ENCODE results near the gene ALDH5A1. TPM values are rescaled to one million over a fixed set of nuclear protein-coding genes. Genes with fewer than 3 reads are reported as not detected.

Gene ALDH5A1
- polyA plus RNA-seq, 1 experiment, result 0.64 TPM

DNA sequence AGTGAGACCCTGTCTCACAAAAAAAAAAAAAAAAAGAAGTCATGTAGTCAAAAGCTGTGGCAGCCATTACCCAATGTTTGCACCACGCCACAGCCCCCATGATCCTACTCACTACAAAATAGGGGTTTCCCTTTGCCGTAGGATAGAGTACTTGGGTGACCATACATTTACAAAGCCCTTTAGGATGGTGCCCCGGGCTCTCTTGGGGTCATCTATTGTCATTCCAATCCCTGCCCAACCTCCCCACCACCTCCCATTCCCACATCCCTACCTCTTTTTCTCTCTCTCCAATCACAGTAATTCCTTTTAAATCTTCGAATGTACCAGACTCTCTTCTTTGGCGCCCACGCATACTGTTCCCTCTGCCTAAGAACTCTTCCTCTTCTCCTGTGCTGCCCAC is 76.6 kb downstream of the ALDH5A1 start:
- Histone ChIP-seq H3K4me3 (ENCODE audit: low read depth, low read length) (no peak overlapping the region), H3K36me3 (ENCODE audit: control insufficient read depth, insufficient read depth, low read length) (no peaks in the 10 kb centered on the region), H3K27me3 (ENCODE audit: control insufficient read depth, insufficient read depth, low read length) (no peaks in the 10 kb centered on the region; the same call in none of the 2 replicates)
- CTCF ChIA-PET, result interaction anchor here (0.9 to 4.6 kb wide), 2 partner anchors 10 to 169 kb away, joined by 3 to 46 read pairs; partner anchors contain the start of gene MRS2
- TF ChIP-seq, protein P1, sequence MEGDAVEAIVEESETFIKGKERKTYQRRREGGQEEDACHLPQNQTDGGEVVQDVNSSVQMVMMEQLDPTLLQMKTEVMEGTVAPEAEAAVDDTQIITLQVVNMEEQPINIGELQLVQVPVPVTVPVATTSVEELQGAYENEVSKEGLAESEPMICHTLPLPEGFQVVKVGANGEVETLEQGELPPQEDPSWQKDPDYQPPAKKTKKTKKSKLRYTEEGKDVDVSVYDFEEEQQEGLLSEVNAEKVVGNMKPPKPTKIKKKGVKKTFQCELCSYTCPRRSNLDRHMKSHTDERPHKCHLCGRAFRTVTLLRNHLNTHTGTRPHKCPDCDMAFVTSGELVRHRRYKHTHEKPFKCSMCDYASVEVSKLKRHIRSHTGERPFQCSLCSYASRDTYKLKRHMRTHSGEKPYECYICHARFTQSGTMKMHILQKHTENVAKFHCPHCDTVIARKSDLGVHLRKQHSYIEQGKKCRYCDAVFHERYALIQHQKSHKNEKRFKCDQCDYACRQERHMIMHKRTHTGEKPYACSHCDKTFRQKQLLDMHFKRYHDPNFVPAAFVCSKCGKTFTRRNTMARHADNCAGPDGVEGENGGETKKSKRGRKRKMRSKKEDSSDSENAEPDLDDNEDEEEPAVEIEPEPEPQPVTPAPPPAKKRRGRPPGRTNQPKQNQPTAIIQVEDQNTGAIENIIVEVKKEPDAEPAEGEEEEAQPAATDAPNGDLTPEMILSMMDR (IDR thresholded peaks at IDR 0.05; ENCODE audit: insufficient read depth, low read depth, low read length), result no peak
- no peak for DNase-seq (ENCODE audit: low read depth)
- POLR2A ChIA-PET, result no interaction called here

DNA sequence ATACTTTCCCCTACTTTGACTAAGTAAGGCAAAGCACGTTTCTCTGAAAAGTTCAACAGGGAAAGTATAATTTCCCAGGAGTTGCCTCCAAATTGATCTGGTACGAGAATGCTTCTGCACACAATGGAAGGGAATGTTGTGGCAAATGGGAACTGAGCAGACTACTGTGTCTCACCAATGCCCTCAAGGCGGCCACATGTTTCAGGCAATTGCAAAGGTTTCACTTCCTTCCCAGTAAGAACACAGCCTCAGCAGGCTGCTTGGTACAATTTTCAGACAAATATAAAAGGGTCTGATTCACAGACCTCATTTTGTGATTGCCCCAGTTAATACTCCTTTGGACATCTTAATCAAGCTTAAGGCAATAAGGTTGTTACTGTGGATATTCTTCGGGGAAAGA is 80.0 kb downstream of the ALDH5A1 start:
- no peak for DNase-seq (ENCODE audit: low read depth)
- no peaks in the 10 kb centered on the region for H3K36me3 ChIP-seq (ENCODE audit: control insufficient read depth, insufficient read depth, low read length)
- no peak overlapping the region for H3K4me3 ChIP-seq (ENCODE audit: low read depth, low read length)
- ChIA-PET POLR2A (no interaction called here), CTCF (interaction anchor here (0.7 kb wide), 1 partner anchor 16 kb away, joined by 3 read pairs; no protein-coding TSS in a partner anchor)
- TF ChIP-seq, protein P1 (IDR thresholded peaks at IDR 0.05; ENCODE audit: insufficient read depth, low read depth, low read length), result no peak
- no peaks in the 10 kb centered on the region; the same call in 1 of the 2 replicates for H3K27me3 ChIP-seq (ENCODE audit: control insufficient read depth, insufficient read depth, low read length)

DNA sequence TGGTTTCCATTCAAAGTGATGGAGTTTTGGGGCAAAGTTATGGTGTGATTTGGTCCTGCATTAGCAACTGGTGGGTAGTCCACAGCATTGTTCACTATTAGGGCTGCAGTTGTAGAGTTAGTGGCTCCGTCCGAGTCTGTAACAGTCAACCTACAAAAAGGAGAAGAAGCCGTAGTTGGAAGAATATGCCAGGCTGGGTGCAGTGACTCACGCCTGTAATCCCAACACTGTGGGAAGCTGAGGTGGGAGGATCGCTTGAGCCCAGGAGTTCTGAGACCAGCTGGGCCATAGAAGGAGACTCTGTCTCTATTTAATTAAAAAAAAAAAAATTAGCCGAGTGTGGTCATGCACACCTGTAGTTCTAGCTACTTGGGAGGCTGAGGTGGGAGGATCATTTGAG is 81.7 kb downstream of the ALDH5A1 start:
- CTCF ChIA-PET, result interaction anchor here (1.2 kb wide), 1 partner anchor 10 kb away, joined by 5 read pairs; no protein-coding TSS in a partner anchor
- TF ChIP-seq, protein P1 (IDR thresholded peaks at IDR 0.05; ENCODE audit: insufficient read depth, low read depth, low read length), result no peak
- DNase-seq (ENCODE audit: low read depth), result no peak
- Histone ChIP-seq H3K36me3 (ENCODE audit: control insufficient read depth, insufficient read depth, low read length) (no peaks in the 10 kb centered on the region), H3K27me3 (ENCODE audit: control insufficient read depth, insufficient read depth, low read length) (no peaks in the 10 kb centered on the region), H3K4me3 (ENCODE audit: low read depth, low read length) (no peak overlapping the region)
- POLR2A ChIA-PET, result no interaction called here

DNA sequence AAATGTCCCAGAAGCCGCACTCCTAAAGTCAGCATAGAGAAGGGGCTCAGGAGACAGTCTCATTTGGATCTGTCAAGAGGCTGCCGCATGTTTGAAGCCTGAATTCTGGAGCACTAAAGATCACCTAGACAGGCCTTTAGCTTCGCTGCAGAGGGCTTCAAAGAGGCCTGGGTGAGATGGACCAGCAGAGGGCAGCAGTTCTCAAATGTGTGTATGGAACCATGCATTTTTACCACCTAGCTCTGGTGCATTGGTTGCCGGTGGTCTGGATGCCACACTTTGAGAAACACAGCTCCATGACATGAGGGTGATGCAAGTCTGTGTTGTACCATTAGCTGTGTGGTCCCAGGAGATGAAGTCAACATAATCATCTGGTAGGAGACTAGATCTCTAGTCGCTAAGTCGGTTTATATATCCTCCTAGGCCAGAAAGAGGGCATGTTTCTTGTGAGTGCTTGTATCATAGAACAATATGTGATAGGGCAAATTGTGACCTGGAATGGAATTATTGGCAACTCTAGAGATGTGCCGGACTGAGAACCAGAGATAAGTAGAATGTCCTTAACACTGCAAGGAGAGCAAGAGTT is 86.4 kb downstream of the ALDH5A1 start:
- H3K27me3 ChIP-seq (ENCODE audit: control insufficient read depth, insufficient read depth, low read length), result no peaks in the 10 kb centered on the region
- TF ChIP-seq, protein P1 (IDR thresholded peaks at IDR 0.05; ENCODE audit: insufficient read depth, low read depth, low read length), result peak; percentile 90
- no peaks in the 10 kb centered on the region for H3K36me3 ChIP-seq (ENCODE audit: control insufficient read depth, insufficient read depth, low read length)
- DNase-seq (ENCODE audit: low read depth), result no peak
- POLR2A ChIA-PET, result no interaction called here
- no peak overlapping the region for H3K4me3 ChIP-seq (ENCODE audit: low read depth, low read length)
- CTCF ChIA-PET, result interaction anchor here (0.6 to 7.5 kb wide), 36 partner anchors 9 to 1311 kb away, joined by 3 to 110 read pairs (median 4); no protein-coding TSS in a partner anchor

DNA sequence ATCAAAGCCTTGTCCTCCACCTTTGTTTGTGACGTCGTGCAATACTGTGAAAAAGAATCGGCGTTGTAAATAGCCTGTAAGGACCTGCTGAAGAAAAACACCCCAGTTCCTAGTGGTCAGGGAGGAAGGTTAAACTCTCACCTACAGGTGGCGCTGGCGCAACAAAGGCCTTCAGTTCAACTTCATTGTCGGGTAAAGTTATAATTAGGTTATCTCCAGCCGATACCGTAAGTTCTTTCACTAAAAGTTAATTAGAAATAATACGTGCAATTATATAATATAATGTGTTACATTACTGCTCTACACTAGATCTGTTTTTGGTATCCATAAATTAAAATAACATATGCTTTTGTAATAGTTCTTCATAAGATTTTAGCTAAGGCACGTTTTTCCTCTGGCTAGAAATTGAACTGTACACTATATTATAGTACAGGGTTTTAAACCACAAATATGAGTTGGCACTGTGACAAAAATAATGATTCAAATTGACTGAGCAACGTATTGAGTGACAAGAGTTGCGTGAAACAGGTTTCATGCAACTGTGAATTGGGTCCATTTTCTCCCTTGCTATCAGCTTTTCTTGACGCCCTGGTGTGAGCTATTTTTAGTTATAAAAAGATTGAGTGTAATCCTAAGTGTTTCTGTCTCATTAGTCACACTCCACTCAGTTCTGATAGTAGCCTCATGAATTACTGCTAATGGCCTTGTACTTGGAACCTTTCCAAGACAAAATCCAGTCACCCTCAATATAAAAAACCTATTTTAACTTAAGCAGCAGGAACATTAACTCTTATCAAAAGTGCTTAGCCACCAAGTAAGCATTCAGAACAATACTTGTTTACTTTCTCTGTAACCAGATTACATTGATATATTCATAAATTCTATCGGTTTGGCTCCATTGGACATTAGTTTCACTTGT is 89.0 kb downstream of the ALDH5A1 start:
- DNase-seq (ENCODE audit: low read depth), result peak; percentile 5
- no peak overlapping the region for H3K4me3 ChIP-seq (ENCODE audit: low read depth, low read length)
- H3K36me3 ChIP-seq (ENCODE audit: control insufficient read depth, insufficient read depth, low read length), result no peaks in the 10 kb centered on the region
- TF ChIP-seq, protein P1 (IDR thresholded peaks at IDR 0.05; ENCODE audit: insufficient read depth, low read depth, low read length), result peak; percentile 87
- POLR2A ChIA-PET, result no interaction called here
- H3K27me3 ChIP-seq (ENCODE audit: control insufficient read depth, insufficient read depth, low read length), result no peaks in the 10 kb centered on the region
- CTCF ChIA-PET, result interaction anchor here (0.6 to 7.5 kb wide), 14 partner anchors 11 to 184 kb away, joined by 3 to 110 read pairs (median 6); partner anchors contain the start of genes ACOT13 and TDP2

Measured in BJ (cell line).